HG02623 (cell line): ENCODE results near the gene TIMM44.
"Not testable (repeated sequence)": the region's sequence is repeated elsewhere in the genome, so short reads cannot be mapped to it uniquely, and the experiment has no call there.

Experiments used
- ATAC-seq: cut with Tn5 transposase; IDR thresholded peaks from one replicate; pipeline ENCODE4 v1.9.1; 2021; ENCODE audit warnings: moderate library complexity; ENCODE audit not compliant: unreplicated experiment

The TIMM44 gene

DNA sequence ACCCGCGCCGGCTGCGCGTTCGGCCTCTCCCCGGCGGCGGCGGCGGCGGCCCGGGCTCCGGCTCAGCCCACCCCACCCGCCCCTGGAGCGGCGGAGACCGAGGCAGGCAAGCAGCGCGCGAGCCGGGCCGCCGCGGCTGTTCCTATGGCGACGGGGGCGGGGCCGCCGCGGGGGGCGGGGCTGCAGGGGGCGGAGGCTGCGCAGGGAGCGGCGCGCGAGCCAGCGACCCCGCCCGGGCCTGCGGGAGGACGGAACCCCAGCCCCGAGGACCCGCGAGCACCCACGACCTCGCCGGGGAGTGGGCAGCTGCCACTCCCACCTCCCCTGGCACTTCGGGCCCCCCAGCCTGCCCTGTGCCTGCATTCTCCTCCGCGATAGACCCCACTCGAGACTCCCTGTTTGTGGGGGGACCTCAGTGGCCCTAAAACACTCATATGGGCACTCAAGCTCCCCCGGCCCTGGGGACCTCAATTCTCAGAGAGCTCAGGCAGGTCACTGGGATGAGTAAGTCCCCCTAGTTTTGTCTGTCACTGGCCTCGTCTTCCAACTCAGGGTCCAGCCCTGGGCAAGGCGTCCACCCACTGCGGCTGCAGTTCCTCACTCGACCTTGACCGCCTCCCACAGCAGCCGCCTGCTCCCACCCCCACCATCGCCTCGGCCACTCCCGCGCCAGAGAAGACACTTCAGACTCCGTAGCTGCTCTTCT is 17.3 kb downstream of the TIMM44 start, which contains the start of gene CTXN1:
Gene CTXN1, minus strand, starts transcription at position 115 of the 706 bp plus-strand sequence. CDS start 597 bp downstream, outside the sequence.
- ATAC-seq, result no peak

DNA sequence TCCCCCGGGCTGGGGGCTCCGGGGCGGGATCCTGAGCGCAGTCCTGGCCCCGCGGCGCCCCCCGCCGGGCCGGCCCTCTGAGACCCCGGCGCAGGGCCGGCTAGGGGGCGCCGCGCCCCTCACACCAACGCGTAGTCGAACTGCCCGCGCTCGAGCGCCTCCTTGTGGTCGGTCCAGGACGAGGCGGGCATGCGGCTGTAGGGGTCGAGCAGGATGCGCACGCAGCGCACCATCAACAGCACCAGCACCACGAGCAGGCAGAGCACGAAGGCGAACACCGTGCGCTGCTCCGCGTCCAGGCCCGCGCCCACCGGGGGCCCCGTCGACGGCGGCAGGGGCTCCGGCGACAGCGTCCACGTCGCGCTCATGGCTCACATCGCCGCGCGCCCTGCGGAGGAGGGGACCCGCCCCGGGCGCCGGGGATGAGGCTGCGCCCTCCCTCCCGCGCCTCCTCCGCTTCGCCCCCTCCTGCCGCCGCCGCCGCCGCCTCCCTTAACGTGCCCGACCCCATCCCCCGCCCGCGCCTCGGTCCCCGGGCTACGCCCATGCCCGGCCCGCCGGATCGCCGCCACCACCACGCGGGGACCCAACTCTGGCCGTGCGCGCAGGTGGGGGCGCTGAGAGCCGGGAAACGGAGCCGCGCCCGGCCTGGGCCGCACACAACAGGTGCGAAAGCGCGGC is 18.2 kb downstream of the TIMM44 start:
- ATAC-seq, result no peak

GRCh38 chr19:7924651-7925170 is 18.8 kb downstream of the TIMM44 start:
- ATAC-seq, result no peak

DNA sequence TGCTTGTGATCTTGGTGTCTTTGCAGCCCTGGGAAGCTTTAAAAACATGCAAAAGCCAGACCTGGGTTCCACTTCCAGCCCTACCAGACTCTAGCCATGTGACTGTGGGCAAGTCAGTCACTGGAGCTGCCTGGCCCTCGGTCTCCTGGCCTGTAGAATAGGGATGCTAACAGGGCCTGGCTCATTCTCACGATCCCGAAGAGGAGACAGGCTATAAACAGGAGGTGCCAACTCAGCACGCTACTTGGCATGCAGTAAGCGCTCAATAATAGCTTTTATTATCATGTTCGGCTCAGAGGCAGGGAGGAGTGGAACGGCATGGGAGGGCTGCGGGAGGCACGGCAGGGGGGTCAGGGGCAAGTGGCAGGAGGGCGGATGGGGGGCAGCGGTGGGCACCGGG is 19.2 kb downstream of the TIMM44 start:
- ATAC-seq, result no peak

GRCh38 chr19:7923295-7924191 is 19.9 kb downstream of the TIMM44 start:
- no peak for ATAC-seq

DNA sequence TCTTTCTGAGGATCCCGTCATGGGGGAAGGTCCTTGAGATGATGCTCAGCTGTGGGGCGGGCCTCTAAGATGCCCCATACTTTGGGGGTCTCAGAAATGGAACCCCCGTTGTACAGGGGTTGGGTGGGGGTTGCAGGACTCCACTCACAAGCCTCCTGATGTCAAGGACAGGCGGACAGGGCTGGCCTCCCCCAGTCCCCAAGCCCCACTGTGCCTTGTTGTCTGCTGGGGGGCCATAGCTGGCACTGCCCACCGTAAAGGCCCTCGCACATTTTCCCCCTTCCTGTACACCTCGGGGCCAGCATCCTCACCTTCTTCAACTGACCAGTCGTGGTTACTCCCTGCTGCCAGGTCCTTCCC is 20.6 kb downstream of the TIMM44 start:
- ATAC-seq, result no peak

GRCh38 chr19:7921967-7922835 is 21.3 kb downstream of the TIMM44 start:
- no peak for ATAC-seq

DNA sequence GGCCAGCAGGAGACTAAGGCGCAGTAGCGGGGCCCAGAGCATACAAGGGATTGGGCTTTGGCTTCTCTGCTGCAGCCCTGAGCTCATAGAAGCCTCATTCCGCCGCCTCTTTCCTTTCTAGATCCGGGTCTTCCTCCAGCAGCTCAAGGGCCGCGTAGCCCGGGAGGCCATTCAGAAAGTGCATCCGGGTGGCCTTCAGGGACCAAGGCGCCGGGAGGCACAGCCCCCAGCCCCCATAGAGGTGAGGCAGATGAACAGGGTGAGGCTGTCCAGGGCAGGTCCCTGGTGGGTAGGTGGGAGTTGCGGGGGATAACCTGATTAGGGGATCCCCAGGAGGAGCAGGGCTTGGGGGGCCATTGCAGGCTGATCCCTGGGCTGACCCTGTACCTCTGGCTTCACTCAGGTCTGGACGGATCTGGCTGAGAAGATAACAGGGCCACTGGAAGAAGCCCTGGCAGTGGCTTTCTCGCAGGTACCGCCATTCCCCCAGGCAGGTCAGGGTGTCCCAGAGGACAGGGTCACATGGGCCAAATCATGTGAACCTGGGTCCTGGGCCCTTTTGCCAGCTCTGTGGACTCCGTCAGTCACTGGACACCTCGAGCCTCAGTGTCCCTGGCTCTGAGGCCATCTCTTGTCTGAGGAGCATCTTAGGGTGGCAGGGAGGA is 22.0 kb downstream of the TIMM44 start:
- ATAC-seq, result no peak

GRCh38 chr19:7920519-7921301 is 22.8 kb downstream of the TIMM44 start:
- ATAC-seq, result peak; percentile 37

- ATAC-seq, result peak; percentile 49
These were observed 23.6 kb downstream of the TIMM44 start, which contains the start of gene SNAPC2 for GRCh38 chr19:7919610-7920518. SNAPC2 (plus strand) TSS chr19:7920338; CDS start chr19:7920367, 29 bp downstream.

- ATAC-seq, result no peak
These were observed 24.6 kb downstream of the TIMM44 start for GRCh38 chr19:7918615-7919421.

- not testable (repeated sequence) for ATAC-seq
These were observed 25.3 kb downstream of the TIMM44 start for GRCh38 chr19:7918062-7918614.

- ATAC-seq, result no peak
These were observed 26.0 kb downstream of the TIMM44 start for GRCh38 chr19:7917267-7918061.

GRCh38 chr19:7916955-7917266 is 26.6 kb downstream of the TIMM44 start:
- ATAC-seq, result no peak

GRCh38 chr19:7916103-7916954 is 27.1 kb downstream of the TIMM44 start:
- no peak for ATAC-seq
